Measurements from ENCODE around the gene WAPL.
A peak's percentile ranks its signal among the peaks of the same experiment; 100 is the strongest.

Gene WAPL

GRCh38 chr10:86400705-86401587 is 120.6 kb downstream of the WAPL start:
- TF ChIP-seq POLR2AphosphoS5 (IDR thresholded peaks at IDR 0.05; ENCODE audit: low read depth, low read length) (no peak), SIN3A (IDR thresholded peaks at IDR 0.05; ENCODE audit: borderline replicate concordance, insufficient read depth, low read length) (no peak), TAF1 (IDR thresholded peaks at IDR 0.05; ENCODE audit: borderline replicate concordance, insufficient read depth, low read length) (no peak), REST (IDR thresholded peaks at IDR 0.05; ENCODE audit: insufficient read depth in 1 of 2, low read depth in 2 of 2, low read length in 2 of 2) (no peak), FOXP2 (optimal IDR thresholded peaks at IDR 0.05; ENCODE audit: borderline replicate concordance, extremely low read depth, extremely low read length, insufficient read depth) (no peak)

- peak; percentile 29; the same call in 1 of the 2 replicates for TF ChIP-seq TAF1 (IDR thresholded peaks at IDR 0.05; ENCODE audit: borderline replicate concordance, insufficient read depth, low read length)
- 0 out of 4 replicates have a peak, but pooled peaks of 1 of the 2 experiments have one; percentile 40 for TF ChIP-seq REST (IDR thresholded peaks at IDR 0.05; ENCODE audit: insufficient read depth in 1 of 2, low read depth in 2 of 2, low read length in 2 of 2)
- TF ChIP-seq FOXP2 (optimal IDR thresholded peaks at IDR 0.05; ENCODE audit: borderline replicate concordance, extremely low read depth, extremely low read length, insufficient read depth), result peak; percentile 57
- no peak for TF ChIP-seq POLR2AphosphoS5 (IDR thresholded peaks at IDR 0.05; ENCODE audit: low read depth, low read length)
Measured at GRCh38 chr10:86399879-86400704, 121.5 kb downstream of the WAPL start.

GRCh38 chr10:86399514-86399878 is 122.1 kb downstream of the WAPL start:
- no peak for TF ChIP-seq REST (IDR thresholded peaks at IDR 0.05; ENCODE audit: insufficient read depth in 1 of 2, low read depth in 2 of 2, low read length in 2 of 2)

GRCh38 chr10:86397120-86397519 is 124.5 kb downstream of the WAPL start:
- TF ChIP-seq SIN3A (IDR thresholded peaks at IDR 0.05; ENCODE audit: borderline replicate concordance, insufficient read depth, low read length), result no peak
- TF ChIP-seq REST (IDR thresholded peaks at IDR 0.05; ENCODE audit: insufficient read depth in 1 of 2, low read depth in 2 of 2, low read length in 2 of 2), result no peak
- TF ChIP-seq POLR2AphosphoS5 (IDR thresholded peaks at IDR 0.05; ENCODE audit: low read depth, low read length), result no peak
- no peak for TF ChIP-seq TAF1 (IDR thresholded peaks at IDR 0.05; ENCODE audit: borderline replicate concordance, insufficient read depth, low read length)
- TF ChIP-seq FOXP2 (optimal IDR thresholded peaks at IDR 0.05; ENCODE audit: borderline replicate concordance, extremely low read depth, extremely low read length, insufficient read depth), result no peak
